Esophagus muscularis mucosa (tissue), 4 donors: ENCODE data around the gene PARN.

Experiments
- CTCF ChIP-seq, 3 experiments: fragments of 200-600 bp in 2 of 3; fragments of 450-650 bp in 1 of 3; sonication (generic) in 2 of 3; IDR thresholded peaks; one replicate each; pipeline ENCODE4 v1.5.1; 2017 to 2019; ENCODE audit warnings: antibody characterized with exemption in 3 of 3, mild to moderate bottlenecking in 2 of 3, moderate library complexity in 1 of 3
- EP300 ChIP-seq: sonication (generic); formaldehyde crosslinking; IDR thresholded peaks from one replicate; pipeline ENCODE4 v1.6.1; 2017; ENCODE audit warnings: antibody characterized with exemption
- POLR2AphosphoS5 ChIP-seq, 2 donors: sonication (generic); formaldehyde crosslinking; IDR thresholded peaks; one replicate each; pipeline ENCODE4 v1.6.1; 2017; ENCODE audit warnings: antibody characterized with exemption in 2 of 2

DNA sequence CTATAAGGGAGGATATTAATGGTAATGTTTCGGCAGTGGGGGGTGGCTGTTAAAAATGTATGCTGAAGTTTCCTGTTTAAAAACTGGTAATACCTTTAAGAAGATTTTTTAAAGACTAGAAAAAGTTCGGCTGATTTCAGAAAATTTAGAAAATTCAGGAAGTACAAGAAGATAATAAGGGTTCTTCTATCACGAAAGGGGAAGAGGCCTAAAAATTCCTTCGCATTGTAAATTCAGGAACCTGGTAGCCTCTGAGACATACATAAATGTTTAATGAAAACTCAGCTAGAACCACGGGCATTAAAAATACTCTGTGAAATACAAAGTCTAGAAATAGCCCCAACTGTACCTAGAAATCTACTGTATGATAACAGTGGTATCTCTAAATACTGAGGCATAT lies 181.2 kb downstream of the PARN start:
- TF ChIP-seq CTCF (IDR thresholded peaks at IDR 0.05) (no peak), POLR2AphosphoS5 (IDR thresholded peaks at IDR 0.05) (no peak), EP300 (no peak)
